HG03097 (cell line): ENCODE data around the gene ZNF79.
"Not testable (repeated sequence)": the region's sequence is repeated elsewhere in the genome, so short reads cannot be mapped to it uniquely, and the experiment has no call there.

Experiments
- ATAC-seq: cut with Tn5 transposase; IDR thresholded peaks from one replicate; pipeline ENCODE4 v1.9.1; 2021; ENCODE audit not compliant: unreplicated experiment, low FRiP score

ZNF79 gene

GRCh38 chr9:127451858-127452656, 27.9 kb downstream of the ZNF79 start:
- ATAC-seq, result peak; percentile 12

- ATAC-seq, result no peak
Observed at GRCh38 chr9:127452691-127453090, 28.5 kb downstream of the ZNF79 start.

GRCh38 chr9:127455324-127455992, 31.3 kb downstream of the ZNF79 start:
- no peak for ATAC-seq

GRCh38 chr9:127457191-127457878, 33.2 kb downstream of the ZNF79 start:
- no peak for ATAC-seq

- ATAC-seq, result no peak
Observed at GRCh38 chr9:127458921-127459320, 34.7 kb downstream of the ZNF79 start.

- no peak for ATAC-seq
Observed at GRCh38 chr9:127463382-127463781, 39.2 kb downstream of the ZNF79 start.

- ATAC-seq, result no peak
Observed at GRCh38 chr9:127463911-127464310, 39.7 kb downstream of the ZNF79 start.

- not testable (repeated sequence) for ATAC-seq
Observed at GRCh38 chr9:127466407-127466917, 42.3 kb downstream of the ZNF79 start.

GRCh38 chr9:127467621-127468020, 43.4 kb downstream of the ZNF79 start:
- no peak for ATAC-seq

GRCh38 chr9:127470662-127471061, 46.5 kb downstream of the ZNF79 start:
- no peak for ATAC-seq

GRCh38 chr9:127473501-127473900, 49.3 kb downstream of the ZNF79 start:
- ATAC-seq, result no peak

- no peak for ATAC-seq
Observed at GRCh38 chr9:127473932-127474331, 49.8 kb downstream of the ZNF79 start.

GRCh38 chr9:127474592-127474991, 50.4 kb downstream of the ZNF79 start:
- ATAC-seq, result no peak

GRCh38 chr9:127479507-127480081, 55.4 kb downstream of the ZNF79 start:
- no peak for ATAC-seq

GRCh38 chr9:127482662-127483061, 58.5 kb downstream of the ZNF79 start:
- ATAC-seq, result no peak

- ATAC-seq, result no peak
Observed at GRCh38 chr9:127485995-127486394, 61.8 kb downstream of the ZNF79 start.

- no peak for ATAC-seq
Observed at GRCh38 chr9:127488946-127489345, 64.8 kb downstream of the ZNF79 start.

GRCh38 chr9:127489471-127490115, 65.4 kb downstream of the ZNF79 start:
- no peak for ATAC-seq

GRCh38 chr9:127490535-127491230, 66.5 kb downstream of the ZNF79 start:
- no peak for ATAC-seq

- no peak for ATAC-seq
Observed at GRCh38 chr9:127491516-127491915, 67.3 kb downstream of the ZNF79 start.
